Subcutaneous abdominal adipose tissue (tissue), 5 donors: ENCODE measurements around the gene D2HGDH.
"Not testable (repeated sequence)": the region's sequence is repeated elsewhere in the genome, so short reads cannot be mapped to it uniquely, and the experiment has no call there.

ENCODE experiments used
- H3K27ac ChIP-seq: one replicate; pipeline ENCODE4 v1.7.0; 2013; ENCODE audit warnings: low read depth, mild to moderate bottlenecking, inconsistent platforms, low read length, moderate library complexity
- H3K27me3 ChIP-seq, 5 donors: one replicate each; pipeline ENCODE4 v1.7.0; 2013; ENCODE audit warnings: low read length in 5 of 5, inconsistent platforms in 1 of 5; ENCODE audit not compliant: control insufficient read depth in 5 of 5, insufficient read depth in 4 of 5
- H3K36me3 ChIP-seq, 5 donors: one replicate each; pipeline ENCODE4 v1.7.0; 2013; ENCODE audit warnings: low read length in 5 of 5; ENCODE audit not compliant: control insufficient read depth in 5 of 5, insufficient read depth in 5 of 5
- H3K4me1 ChIP-seq, 5 donors: one replicate each; pipeline ENCODE4 v1.7.0; 2013; ENCODE audit warnings: low read length in 5 of 5, mild to moderate bottlenecking in 3 of 5, moderate library complexity in 1 of 5; ENCODE audit not compliant: control insufficient read depth in 5 of 5, insufficient read depth in 5 of 5
- H3K4me3 ChIP-seq, 5 donors: one replicate each; pipeline ENCODE4 v1.7.0; 2013; ENCODE audit warnings: low read length in 5 of 5, low read depth in 1 of 5
- H3K9ac ChIP-seq, 5 donors: one replicate each; pipeline ENCODE4 v1.7.0; 2013; ENCODE audit warnings: low read length in 5 of 5, mild to moderate bottlenecking in 4 of 5, moderate library complexity in 3 of 5
- H3K9me3 ChIP-seq, 5 donors: one replicate each; pipeline ENCODE4 v1.7.0; 2013; ENCODE audit warnings: low read length in 5 of 5; ENCODE audit not compliant: control insufficient read depth in 5 of 5
- donor health status: healthy.
- donor health status: healthy.
- donor health status: healthy.
- donor health status: healthy.
- donor health status: healthy.

D2HGDH gene

DNA sequence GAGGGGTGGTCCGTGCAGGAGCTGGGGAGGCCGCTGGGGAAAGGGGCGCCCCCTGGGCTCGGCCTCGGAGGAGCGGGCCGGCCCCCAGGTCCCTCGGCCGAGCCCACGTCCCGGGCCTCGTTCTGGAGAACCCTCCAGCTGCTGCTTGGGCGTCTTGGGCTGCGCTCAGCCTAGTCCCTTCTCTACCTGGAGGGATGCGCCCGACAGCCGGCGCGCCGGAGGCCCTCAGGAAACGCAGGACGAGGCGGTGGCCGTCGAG is 293 bp upstream of the D2HGDH start:
- Histone ChIP-seq H3K9ac (peak overlapping the region in 3 of 5 donors; percentile 60 to 68 (median 62)), H3K27me3 (no peaks in the 10 kb centered on the region), H3K4me1 (peaks cover 0 to 27% (median 26%) of the 10 kb centered on the region in 5 donors), H3K9me3 (no peaks in the 10 kb centered on the region), H3K36me3 (peaks cover 0 to 5% (median 3%) of the 10 kb centered on the region in 5 donors), H3K4me3 (peak overlapping the region in 4 of 5 donors; percentile 60 to 91 (median 74)), H3K27ac (no peak overlapping the region)

DNA sequence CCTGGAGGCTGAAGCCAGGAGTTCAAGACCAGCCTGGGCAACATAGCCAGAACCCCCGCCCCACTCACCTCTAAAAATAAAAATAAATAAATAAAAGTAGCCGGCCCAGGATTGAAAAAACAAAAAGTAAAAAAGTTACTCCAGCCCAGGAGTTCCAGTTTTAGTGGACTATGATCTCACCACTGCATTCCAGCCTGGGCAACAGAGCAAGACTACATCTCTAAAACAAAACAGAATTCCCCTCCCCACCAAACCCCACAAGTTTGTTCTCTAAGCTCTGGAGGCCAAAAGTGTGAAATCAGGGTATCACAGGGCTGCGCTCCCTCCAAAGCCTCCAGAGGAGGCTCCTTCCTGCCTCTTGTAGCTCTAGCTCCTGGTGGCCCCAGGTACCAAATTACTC is 1.7 kb downstream of the D2HGDH start:
- no peak overlapping the region for H3K9ac ChIP-seq
- H3K9me3 ChIP-seq = no peaks in the 10 kb centered on the region
- peaks cover 0 to 8% (median 4%) of the 10 kb centered on the region in 5 donors for H3K36me3 ChIP-seq

GRCh38 chr2:241738040-241738686 is 3.7 kb downstream of the D2HGDH start:
- no peak overlapping the region for H3K27ac ChIP-seq

More for the DNA sequence above, 1.7 kb downstream of the D2HGDH start:
- Histone ChIP-seq H3K4me1 (peaks cover 0 to 30% (median 25%) of the 10 kb centered on the region in 5 donors), H3K27ac (no peak overlapping the region), H3K27me3 (no peaks in the 10 kb centered on the region), H3K4me3 (no peak overlapping the region)

GRCh38 chr2:241739177-241739576 is 4.7 kb downstream of the D2HGDH start:
- H3K9ac ChIP-seq = no peak overlapping the region
- no peak overlapping the region for H3K27ac ChIP-seq
- H3K4me1 ChIP-seq = peaks cover 0 to 25% (median 19%) of the 10 kb centered on the region in 5 donors
- H3K4me3 ChIP-seq = no peak overlapping the region
- peaks cover 0 to 24% (median 14%) of the 10 kb centered on the region in 5 donors for H3K36me3 ChIP-seq
- H3K27me3 ChIP-seq = no peaks in the 10 kb centered on the region
- no peaks in the 10 kb centered on the region for H3K9me3 ChIP-seq

More at GRCh38 chr2:241738040-241738686, 3.7 kb downstream of the D2HGDH start:
- Histone ChIP-seq H3K36me3 (peaks cover 0 to 14% (median 5%) of the 10 kb centered on the region in 5 donors), H3K9ac (no peak overlapping the region), H3K9me3 (no peaks in the 10 kb centered on the region), H3K27me3 (no peaks in the 10 kb centered on the region), H3K4me3 (no peak overlapping the region), H3K4me1 (peaks cover 0 to 32% (median 25%) of the 10 kb centered on the region in 5 donors)

DNA sequence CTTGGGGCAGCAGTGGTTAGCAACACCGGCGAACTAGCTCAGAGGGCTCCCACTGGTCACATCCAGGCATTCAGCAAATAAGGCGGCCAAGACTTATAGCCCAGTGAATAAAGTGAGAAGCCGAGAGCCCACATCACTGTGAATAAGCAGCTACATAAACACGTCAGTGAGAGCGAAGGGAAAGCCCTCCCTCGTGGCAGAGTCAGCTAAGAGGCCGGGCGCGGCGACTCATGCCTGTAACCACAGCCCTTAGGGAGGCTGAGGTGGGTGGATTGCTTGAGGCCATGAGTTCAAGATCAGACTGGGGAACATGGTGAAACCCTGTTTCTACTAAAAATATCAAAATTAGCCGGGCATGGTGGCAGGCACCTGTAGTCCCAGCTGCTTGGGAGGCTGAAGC is 5.2 kb downstream of the D2HGDH start:
- no peak overlapping the region for H3K9ac ChIP-seq
- no peak overlapping the region for H3K4me3 ChIP-seq
- no peaks in the 10 kb centered on the region for H3K9me3 ChIP-seq
- peaks cover 0 to 24% (median 18%) of the 10 kb centered on the region in 5 donors for H3K4me1 ChIP-seq
- peaks cover 0 to 28% (median 19%) of the 10 kb centered on the region in 5 donors for H3K36me3 ChIP-seq
- H3K27ac ChIP-seq = no peak overlapping the region
- no peaks in the 10 kb centered on the region for H3K27me3 ChIP-seq

- peak overlapping the region in 2 of 5 donors; percentile 35 to 52 for H3K9ac ChIP-seq
- H3K27ac ChIP-seq = no peak overlapping the region
- H3K4me3 ChIP-seq = no peak overlapping the region
- H3K4me1 ChIP-seq = peaks cover 0 to 12% (median 9%) of the 10 kb centered on the region in 5 donors
- peaks cover 0 to 42% (median 33%) of the 10 kb centered on the region in 5 donors for H3K36me3 ChIP-seq
- no peaks in the 10 kb centered on the region for H3K27me3 ChIP-seq
- no peaks in the 10 kb centered on the region for H3K9me3 ChIP-seq
Observed at GRCh38 chr2:241741016-241741415, 6.6 kb downstream of the D2HGDH start.

DNA sequence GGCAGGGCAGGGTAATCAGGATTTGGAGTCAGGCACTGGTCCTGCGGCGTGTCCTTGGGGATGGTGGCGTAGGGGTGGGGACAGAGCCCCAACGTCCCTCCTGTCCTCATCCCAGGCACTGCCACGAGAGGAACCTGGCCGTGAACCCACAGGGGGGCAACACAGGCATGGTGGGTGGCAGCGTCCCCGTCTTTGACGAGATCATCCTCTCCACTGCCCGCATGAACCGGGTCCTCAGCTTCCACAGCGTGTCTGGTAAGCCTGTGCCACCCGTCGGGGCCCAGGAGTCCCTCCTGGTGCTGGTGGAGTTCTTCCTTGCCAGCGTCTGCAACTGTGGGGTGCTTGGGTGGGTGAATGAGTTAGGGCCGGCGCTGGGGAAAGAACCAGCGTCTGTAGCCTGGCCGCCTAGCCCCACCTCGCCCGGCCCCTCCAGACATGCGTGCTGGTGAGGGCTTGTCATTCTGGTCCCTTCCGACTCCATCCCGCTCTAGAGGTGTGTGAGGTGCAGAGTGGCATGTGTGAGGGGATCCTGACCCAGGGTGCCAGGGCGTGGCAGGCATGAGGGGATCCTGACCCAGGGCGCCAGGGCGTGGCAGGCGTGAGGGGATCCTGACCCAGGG is 8.0 kb downstream of the D2HGDH start:
- no peak overlapping the region for H3K27ac ChIP-seq
- no peaks in the 10 kb centered on the region for H3K9me3 ChIP-seq
- no peak overlapping the region for H3K4me3 ChIP-seq
- H3K36me3 ChIP-seq = peaks cover 0 to 47% (median 34%) of the 10 kb centered on the region in 5 donors
- H3K4me1 ChIP-seq = peaks cover 0 to 8% (median 4%) of the 10 kb centered on the region in 5 donors
- H3K9ac ChIP-seq = no peak overlapping the region
- no peaks in the 10 kb centered on the region for H3K27me3 ChIP-seq

DNA sequence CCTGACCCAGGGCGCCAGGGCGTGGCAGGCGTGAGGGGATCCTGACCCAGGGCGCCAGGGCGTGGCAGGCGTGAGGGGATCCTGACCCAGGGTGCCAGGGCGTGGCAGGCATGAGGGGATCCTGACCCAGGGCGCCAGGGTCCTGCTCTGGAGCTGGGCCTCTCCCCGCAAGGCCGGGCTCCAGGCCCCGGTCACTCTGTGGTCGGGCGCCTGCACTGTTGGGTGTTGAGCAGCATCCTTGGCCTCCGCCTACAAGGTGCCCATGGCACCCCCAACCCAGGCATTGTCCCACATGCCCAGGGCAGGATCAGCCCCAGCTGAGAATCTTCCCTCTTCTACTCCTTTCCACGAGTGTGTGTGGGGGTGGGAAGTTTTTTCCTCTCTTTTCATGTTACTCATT is 8.6 kb downstream of the D2HGDH start:
- H3K9me3 ChIP-seq, H3K27ac ChIP-seq, H3K27me3 ChIP-seq, H3K4me3 ChIP-seq, H3K4me1 ChIP-seq, H3K9ac ChIP-seq: not testable (repeated sequence)
- peaks cover 0 to 47% (median 34%) of the 10 kb centered on the region in 5 donors for H3K36me3 ChIP-seq

DNA sequence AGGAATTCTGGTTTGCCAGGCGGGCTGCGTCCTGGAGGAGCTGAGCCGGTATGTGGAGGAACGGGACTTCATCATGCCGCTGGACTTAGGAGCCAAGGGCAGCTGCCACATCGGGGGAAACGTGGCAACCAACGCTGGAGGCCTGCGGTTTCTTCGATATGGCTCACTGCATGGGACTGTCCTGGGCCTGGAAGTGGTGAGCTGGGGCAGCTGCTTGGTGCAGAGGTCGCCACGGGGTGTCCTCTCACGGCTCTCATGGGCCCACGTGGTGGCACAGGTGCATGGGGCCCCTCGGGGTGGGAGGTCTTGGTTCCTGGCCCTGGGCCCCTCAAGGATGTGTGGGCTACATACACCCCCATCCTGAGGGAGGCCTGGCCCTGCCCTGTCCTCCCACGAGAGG is 9.2 kb downstream of the D2HGDH start:
- peaks cover 0 to 5% (median 0%) of the 10 kb centered on the region in 5 donors for H3K4me1 ChIP-seq
- H3K27ac ChIP-seq = no peak overlapping the region
- peaks cover 0 to 43% (median 33%) of the 10 kb centered on the region in 5 donors for H3K36me3 ChIP-seq
- H3K27me3 ChIP-seq = no peaks in the 10 kb centered on the region
- no peaks in the 10 kb centered on the region for H3K9me3 ChIP-seq
- no peak overlapping the region for H3K4me3 ChIP-seq
- no peak overlapping the region for H3K9ac ChIP-seq

DNA sequence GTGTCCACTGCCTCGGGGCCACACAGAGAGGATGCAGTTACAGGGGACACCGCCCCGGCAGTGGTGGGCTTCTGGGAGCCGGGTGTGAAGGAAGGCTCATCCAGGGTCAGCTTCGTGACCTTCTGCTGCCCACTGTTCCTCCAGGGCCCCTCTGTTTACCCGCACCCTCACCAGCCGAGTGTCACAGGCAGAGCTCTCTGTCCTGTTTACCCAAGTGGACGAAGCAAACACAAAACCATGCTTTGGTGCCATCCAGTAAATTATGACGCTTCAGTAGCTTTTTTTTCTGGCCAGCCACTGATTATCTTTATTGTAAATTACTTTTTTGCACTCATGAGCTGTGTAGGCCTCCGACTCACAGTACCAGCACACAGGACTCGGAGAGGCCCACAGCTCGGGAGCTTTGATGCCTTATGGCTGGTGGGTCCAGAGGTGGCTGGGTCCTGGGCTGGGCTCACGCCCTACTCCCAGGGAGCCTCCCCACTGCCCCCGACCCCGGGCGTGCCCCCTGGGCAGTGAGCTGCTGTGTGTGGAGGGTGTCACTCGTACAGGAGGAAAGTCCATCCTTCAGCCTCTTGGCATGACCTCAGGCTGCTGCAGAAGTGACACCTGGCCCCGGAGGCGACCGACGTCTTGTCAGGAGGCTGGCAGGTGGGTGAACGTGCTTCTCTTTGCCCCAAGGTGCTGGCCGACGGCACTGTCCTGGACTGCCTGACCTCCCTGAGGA is 9.8 kb downstream of the D2HGDH start:
- peaks cover 0 to 5% (median 0%) of the 10 kb centered on the region in 5 donors for H3K4me1 ChIP-seq
- H3K36me3 ChIP-seq = peaks cover 0 to 48% (median 38%) of the 10 kb centered on the region in 5 donors
- no peak overlapping the region for H3K27ac ChIP-seq
- no peak overlapping the region for H3K9ac ChIP-seq
- H3K9me3 ChIP-seq = no peaks in the 10 kb centered on the region
- no peaks in the 10 kb centered on the region for H3K27me3 ChIP-seq
- no peak overlapping the region for H3K4me3 ChIP-seq
